ENCODE data around the gene STK40.

The STK40 gene

GRCh38 chr1:36400825-36401601 is 15.3 kb upstream of the STK40 start:
- TF ChIP-seq CTCF (conservative IDR thresholded peaks at IDR 0.05; ENCODE audit: control insufficient read depth, insufficient read depth, low read depth, low read length): no peak
- DNase-seq (ENCODE audit: low read depth): peak; percentile 87
- peak overlapping the region; percentile 48 for H3K4me3 ChIP-seq (ENCODE audit: control insufficient read depth, low read depth, low read length)

DNA sequence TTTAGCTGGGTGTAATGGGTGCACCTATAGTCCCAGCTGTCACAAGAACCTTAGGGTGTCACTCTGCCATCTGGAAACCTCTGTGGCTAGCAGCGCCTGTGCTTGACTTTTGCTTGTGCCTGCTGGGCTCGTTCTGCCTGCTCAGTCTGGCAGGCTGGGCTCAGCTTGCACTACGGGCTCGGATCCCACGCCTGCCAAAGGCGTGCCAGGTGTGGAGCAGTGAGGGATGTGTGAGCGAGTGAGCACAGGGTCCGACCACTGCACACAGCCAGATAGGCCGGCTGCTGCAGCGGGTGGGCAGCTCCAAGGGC is 14.7 kb upstream of the STK40 start:
- peak overlapping the region; percentile 9 for H3K4me3 ChIP-seq (ENCODE audit: control insufficient read depth, low read depth, low read length)
- TF ChIP-seq CTCF (conservative IDR thresholded peaks at IDR 0.05; ENCODE audit: control insufficient read depth, insufficient read depth, low read depth, low read length): no peak
- DNase-seq (ENCODE audit: low read depth): no peak

DNA sequence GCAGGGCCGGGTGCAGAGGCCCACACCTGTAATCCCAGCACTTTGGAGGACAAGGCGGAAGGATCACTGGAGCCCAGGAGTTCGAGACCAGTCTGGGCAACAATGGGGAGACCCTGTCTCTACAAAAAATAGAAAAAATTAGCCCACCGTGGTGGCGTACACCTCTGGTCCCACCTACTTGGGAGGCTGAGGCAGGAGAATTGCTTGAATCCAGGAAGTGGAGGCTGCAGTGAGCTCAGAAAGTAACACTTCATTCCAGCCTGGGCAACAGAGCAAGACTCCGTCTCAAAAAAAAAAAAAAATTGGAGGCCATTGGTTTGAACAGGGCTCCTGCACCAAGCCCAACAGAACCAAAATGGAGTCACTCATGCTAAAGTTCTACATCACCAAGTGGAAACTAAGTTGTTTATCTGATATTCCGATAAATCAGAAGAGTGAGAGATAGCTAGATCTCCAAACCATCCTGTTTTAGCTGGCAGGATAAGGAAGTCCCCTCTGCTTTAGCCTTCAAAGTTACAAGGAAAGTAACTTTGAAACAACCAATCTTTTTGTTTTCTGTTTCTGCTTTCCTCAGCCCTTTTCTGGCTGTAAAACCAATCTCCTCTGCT is 12.8 kb upstream of the STK40 start:
- TF ChIP-seq CTCF (conservative IDR thresholded peaks at IDR 0.05; ENCODE audit: control insufficient read depth, insufficient read depth, low read depth, low read length): no peak
- no peak for DNase-seq (ENCODE audit: low read depth)

DNA sequence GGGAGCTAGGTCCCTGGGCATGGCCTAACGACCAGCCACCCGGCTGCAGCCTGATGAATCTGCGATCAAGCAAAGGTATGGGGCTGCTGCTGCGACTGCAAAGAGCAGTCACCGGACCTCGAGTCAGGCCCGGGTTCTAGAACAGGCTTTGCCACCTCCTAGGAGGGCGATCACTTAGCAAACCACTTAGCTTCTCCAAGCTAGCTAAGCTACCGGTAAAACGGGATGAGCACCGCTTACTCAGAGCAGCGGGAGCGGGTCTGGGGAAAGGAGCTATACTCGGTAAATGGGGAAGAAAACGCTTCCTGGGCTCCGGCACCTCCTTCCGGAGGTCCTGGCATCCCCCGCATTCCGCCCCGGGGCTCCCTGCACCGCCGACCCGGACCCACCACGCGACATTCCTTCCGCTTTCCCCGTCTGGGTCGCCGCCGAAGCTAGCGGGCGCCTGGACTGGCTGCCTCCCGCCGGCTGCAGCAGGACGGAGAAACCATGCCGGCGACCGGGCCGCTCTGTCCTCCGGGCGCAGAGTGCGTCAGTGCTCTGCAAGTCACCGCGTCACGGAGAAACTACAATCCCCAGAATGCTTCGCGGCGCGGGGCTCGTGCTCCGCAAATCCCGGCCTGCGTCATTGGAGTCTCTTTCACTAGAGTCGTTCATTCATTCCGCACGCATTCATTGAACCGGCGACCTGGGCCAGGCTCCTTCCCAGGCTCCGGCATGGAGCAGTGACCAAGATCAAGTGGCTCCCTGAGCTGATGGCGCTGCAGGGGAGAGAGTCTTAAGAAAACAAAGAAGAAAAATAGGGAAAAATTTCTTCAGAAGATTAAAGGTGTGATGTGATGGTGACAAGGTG is 11.9 kb upstream of the STK40 start, which contains the start of gene LSM10:
Gene LSM10, minus strand, starts transcription at position 531 of the 853 bp plus-strand sequence. CDS start 3,779 bp downstream, outside the sequence.
- TF ChIP-seq CTCF (conservative IDR thresholded peaks at IDR 0.05; ENCODE audit: control insufficient read depth, insufficient read depth, low read depth, low read length): no peak
- H3K4me3 ChIP-seq (ENCODE audit: control insufficient read depth, low read depth, low read length): peak within 1 kb of the TSS; percentile 95
- peak; percentile 92 for DNase-seq (ENCODE audit: low read depth)

More for the DNA sequence above, 12.8 kb upstream of the STK40 start:
- no peak overlapping the region for H3K4me3 ChIP-seq (ENCODE audit: control insufficient read depth, low read depth, low read length)

GRCh38 chr1:36397083-36397377 is 11.3 kb upstream of the STK40 start:
- peak overlapping the region; percentile 95 for H3K4me3 ChIP-seq (ENCODE audit: control insufficient read depth, low read depth, low read length)
- DNase-seq (ENCODE audit: low read depth): no peak
- TF ChIP-seq CTCF (conservative IDR thresholded peaks at IDR 0.05; ENCODE audit: control insufficient read depth, insufficient read depth, low read depth, low read length): no peak

DNA sequence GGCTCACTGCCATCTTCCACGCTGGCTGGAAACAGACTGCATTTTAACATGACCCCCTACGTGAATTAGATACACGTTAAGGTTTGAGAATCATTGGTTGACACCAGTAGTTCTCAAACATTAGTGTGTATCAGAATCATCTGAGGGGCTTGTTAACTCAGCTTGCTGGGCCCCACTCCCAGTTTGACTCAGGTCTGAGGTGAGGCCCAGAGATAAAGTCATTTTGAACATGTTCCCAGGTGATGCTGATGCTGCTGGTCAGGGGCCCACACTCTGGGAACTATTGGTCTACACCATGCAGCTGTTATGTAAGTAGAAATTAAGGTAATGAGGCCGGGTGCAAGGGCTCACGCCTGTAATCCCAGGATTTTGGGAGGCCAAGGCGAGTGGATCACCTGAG is 10.6 kb upstream of the STK40 start:
- TF ChIP-seq CTCF (conservative IDR thresholded peaks at IDR 0.05; ENCODE audit: control insufficient read depth, insufficient read depth, low read depth, low read length): no peak
- H3K4me3 ChIP-seq (ENCODE audit: control insufficient read depth, low read depth, low read length): no peak overlapping the region
- no peak for DNase-seq (ENCODE audit: low read depth)

Data from fibroblast of mammary gland (primary cell).